Neural cell (in vitro differentiated cells): ENCODE measurements around the gene ZNF362. TPM values are rescaled to one million over a fixed set of nuclear protein-coding genes. Genes with fewer than 3 reads are reported as not detected.

ENCODE experiments used
- H2AFZ ChIP-seq: fragments of 200-600, 300-800 bp; sonication (generic), shearing (Covaris generic); 2 replicates; pipeline ENCODE4 v1.6.0; 2014; ENCODE audit warnings: low read depth, mild to moderate bottlenecking, antibody characterized with exemption, low read length, moderate library complexity
- H3F3A ChIP-seq: fragments of 200-600 bp; shearing (Covaris generic); 2 replicates; pipeline ENCODE4 v1.6.1; 2016; ENCODE audit warnings: mild to moderate bottlenecking, moderate library complexity, mixed read lengths, antibody characterized with exemption, low read length; ENCODE audit not compliant: insufficient read depth, poor library complexity, severe bottlenecking
- H3K27ac ChIP-seq: fragments of 200-600, 300-800 bp; sonication (generic), shearing (Covaris generic); 2 replicates; pipeline ENCODE4 v1.5.1; 2014; ENCODE audit warnings: mild to moderate bottlenecking, low read length, moderate library complexity
- H3K27me3 ChIP-seq: fragments of 300-800, 200-600 bp; sonication (generic), shearing (Covaris generic); 2 replicates; pipeline ENCODE4 v1.6.0; 2014; ENCODE audit warnings: mild to moderate bottlenecking, low read depth, low read length, moderate library complexity; ENCODE audit not compliant: insufficient read depth
- H3K36me3 ChIP-seq: fragments of 300-800, 200-600 bp; sonication (generic), shearing (Covaris generic); 2 replicates; pipeline ENCODE4 v1.5.1; 2014; ENCODE audit warnings: mild to moderate bottlenecking, antibody characterized with exemption, low read length, moderate library complexity; ENCODE audit not compliant: insufficient read depth
- H3K4me2 ChIP-seq: fragments of 300-800, 200-600 bp; sonication (generic), shearing (Covaris generic); 2 replicates; pipeline ENCODE4 v1.6.0; 2014; ENCODE audit warnings: mild to moderate bottlenecking, low read length
- H3K4me3 ChIP-seq: fragments of 300-800, 200-600 bp; sonication (generic), shearing (Covaris generic); 2 replicates; pipeline ENCODE4 v1.5.1; 2014; ENCODE audit warnings: mild to moderate bottlenecking, low read length, moderate library complexity
- H3K79me2 ChIP-seq: fragments of 200-600 bp; shearing (Covaris generic); replicated peaks from 2 replicates; pipeline ENCODE4 v1.6.0; 2014; ENCODE audit warnings: mild to moderate bottlenecking, low read length, moderate library complexity; ENCODE audit not compliant: insufficient read depth
- H3K9ac ChIP-seq: fragments of 300-800, 200-600 bp; sonication (generic), shearing (Covaris generic); 2 replicates; pipeline ENCODE4 v1.6.1; 2016; ENCODE audit warnings: mild to moderate bottlenecking, low read length, mixed read lengths
- H3K9me2 ChIP-seq: fragments of 200-600 bp; shearing (Covaris generic); 2 replicates; pipeline ENCODE4 v1.6.1; 2016; ENCODE audit warnings: mild to moderate bottlenecking, low read length, mixed read lengths; ENCODE audit not compliant: insufficient read depth
- H3K9me3 ChIP-seq: fragments of 200-600, 300-800 bp; sonication (generic), shearing (Covaris generic); 2 replicates; pipeline ENCODE4 v1.6.1; 2016; ENCODE audit warnings: mild to moderate bottlenecking, mixed run types, low read length, moderate library complexity, mixed read lengths
- H4K20me1 ChIP-seq: fragments of 200-600 bp; shearing (Covaris generic); 2 replicates; pipeline ENCODE4 v1.6.1; 2016; ENCODE audit warnings: mild to moderate bottlenecking, mixed run types; ENCODE audit not compliant: insufficient read depth
- CTCF ChIP-seq: fragments of 450-650 bp; IDR thresholded peaks from 2 replicates; pipeline ENCODE4 v1.5.1; 2014; ENCODE audit warnings: antibody characterized with exemption, mild to moderate bottlenecking, moderate library complexity; ENCODE audit not compliant: poor library complexity, severe bottlenecking
- EP300 ChIP-seq: fragments of 450-650 bp; conservative IDR thresholded peaks from 2 replicates; pipeline ENCODE4 v1.6.1; 2014; ENCODE audit warnings: antibody characterized with exemption, mild to moderate bottlenecking, moderate library complexity; ENCODE audit not compliant: poor library complexity, severe bottlenecking
- EZH2 ChIP-seq: fragments of 200-600, 300-800 bp; shearing (Covaris generic), sonication (generic); IDR thresholded peaks from 2 replicates; pipeline ENCODE4 v1.6.1; 2014; ENCODE audit warnings: antibody characterized with exemption, low read length, borderline replicate concordance, mild to moderate bottlenecking; ENCODE audit not compliant: insufficient read depth, poor library complexity, severe bottlenecking
- MXI1 ChIP-seq: fragments of 450-650 bp; conservative IDR thresholded peaks from 2 replicates; pipeline ENCODE4 v1.6.1; 2014; ENCODE audit warnings: antibody characterized with exemption, mild to moderate bottlenecking; ENCODE audit not compliant: poor library complexity, severe bottlenecking
- POLR2AphosphoS5 ChIP-seq: IDR thresholded peaks from 2 replicates; pipeline ENCODE4 v1.6.1; 2012
- RAD21 ChIP-seq: fragments of 450-650 bp; conservative IDR thresholded peaks from 2 replicates; pipeline ENCODE4 v1.6.1; 2014; ENCODE audit warnings: antibody characterized with exemption, mild to moderate bottlenecking, moderate library complexity
- SMC3 ChIP-seq: fragments of 450-650 bp; conservative IDR thresholded peaks from 2 replicates; pipeline ENCODE4 v1.6.1; 2014; ENCODE audit warnings: antibody characterized with exemption, mild to moderate bottlenecking, moderate library complexity; ENCODE audit not compliant: poor library complexity
- TAF1 ChIP-seq: IDR thresholded peaks from 2 replicates; pipeline ENCODE4 v1.6.1; 2012; ENCODE audit warnings: low read depth
- polyA plus RNA-seq: library from polyadenylated mRNA; depleted of rRNA; stranded (reverse); fragments of >200 nt; gene quantifications from 2 replicates; pipeline ENCODE4 v1.2.3, GENCODE V29; 2014
- TF ChIP-seq, protein P1 (sequence below): IDR thresholded peaks from 2 replicates; pipeline ENCODE4 v1.6.1; 2012; ENCODE audit warnings: borderline replicate concordance

Gene ZNF362
- polyA plus RNA-seq, 1 donor from 2014 or later: 17.6 TPM

GRCh38 chr1:33234131-33234530 lies 22.2 kb upstream of the ZNF362 start:
- H3K9ac ChIP-seq: no peak overlapping the region
- no peaks in the 10 kb centered on the region for H3K9me3 ChIP-seq
- H4K20me1 ChIP-seq: no peaks in the 10 kb centered on the region
- TF ChIP-seq RAD21 (no peak), EP300 (no peak)
- no peaks in the 10 kb centered on the region for H3K79me2 ChIP-seq
- no peaks in the 10 kb centered on the region for H3K9me2 ChIP-seq
- no peak overlapping the region for H3K4me3 ChIP-seq
- H3K27me3 ChIP-seq: no peaks in the 10 kb centered on the region
- no peaks in the 10 kb centered on the region for H3K36me3 ChIP-seq
- H2AFZ ChIP-seq: no peak overlapping the region
- H3K4me2 ChIP-seq: no peak overlapping the region
- H3K27ac ChIP-seq: no peak overlapping the region
- H3F3A ChIP-seq: no peaks in the 10 kb centered on the region

DNA sequence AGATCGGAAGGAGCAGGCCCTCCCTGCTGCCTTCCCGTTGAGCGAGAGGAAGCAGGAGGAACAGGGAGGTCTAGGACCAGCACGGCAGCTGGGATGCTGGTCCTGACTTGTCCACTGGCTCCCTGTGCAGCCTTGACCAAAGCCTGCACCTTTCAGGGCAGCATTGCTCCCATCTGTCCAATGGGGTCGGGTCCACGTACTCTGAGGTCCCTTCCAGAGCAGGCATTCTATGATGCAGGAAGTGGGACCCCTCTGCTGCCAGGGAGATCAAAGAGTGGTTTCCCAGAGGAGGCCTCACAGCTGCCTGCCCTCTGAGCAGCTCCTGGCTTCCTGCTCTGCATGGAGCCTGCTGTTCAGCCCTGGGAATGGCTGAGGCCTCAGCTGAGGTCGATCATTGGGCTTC lies 21.7 kb upstream of the ZNF362 start:
- Histone ChIP-seq H3K9ac (no peak overlapping the region), H3F3A (no peaks in the 10 kb centered on the region), H2AFZ (no peak overlapping the region), H3K27me3 (no peaks in the 10 kb centered on the region), H3K4me3 (no peak overlapping the region), H3K9me2 (no peaks in the 10 kb centered on the region), H3K27ac (no peak overlapping the region), H3K79me2 (no peaks in the 10 kb centered on the region), H3K9me3 (no peaks in the 10 kb centered on the region), H3K36me3 (no peaks in the 10 kb centered on the region), H4K20me1 (no peaks in the 10 kb centered on the region), H3K4me2 (no peak overlapping the region)
- no peak for TF ChIP-seq POLR2AphosphoS5
- TF ChIP-seq MXI1: no peak
- no peak for TF ChIP-seq EP300
- no peak for TF ChIP-seq CTCF
- TF ChIP-seq, protein P1, sequence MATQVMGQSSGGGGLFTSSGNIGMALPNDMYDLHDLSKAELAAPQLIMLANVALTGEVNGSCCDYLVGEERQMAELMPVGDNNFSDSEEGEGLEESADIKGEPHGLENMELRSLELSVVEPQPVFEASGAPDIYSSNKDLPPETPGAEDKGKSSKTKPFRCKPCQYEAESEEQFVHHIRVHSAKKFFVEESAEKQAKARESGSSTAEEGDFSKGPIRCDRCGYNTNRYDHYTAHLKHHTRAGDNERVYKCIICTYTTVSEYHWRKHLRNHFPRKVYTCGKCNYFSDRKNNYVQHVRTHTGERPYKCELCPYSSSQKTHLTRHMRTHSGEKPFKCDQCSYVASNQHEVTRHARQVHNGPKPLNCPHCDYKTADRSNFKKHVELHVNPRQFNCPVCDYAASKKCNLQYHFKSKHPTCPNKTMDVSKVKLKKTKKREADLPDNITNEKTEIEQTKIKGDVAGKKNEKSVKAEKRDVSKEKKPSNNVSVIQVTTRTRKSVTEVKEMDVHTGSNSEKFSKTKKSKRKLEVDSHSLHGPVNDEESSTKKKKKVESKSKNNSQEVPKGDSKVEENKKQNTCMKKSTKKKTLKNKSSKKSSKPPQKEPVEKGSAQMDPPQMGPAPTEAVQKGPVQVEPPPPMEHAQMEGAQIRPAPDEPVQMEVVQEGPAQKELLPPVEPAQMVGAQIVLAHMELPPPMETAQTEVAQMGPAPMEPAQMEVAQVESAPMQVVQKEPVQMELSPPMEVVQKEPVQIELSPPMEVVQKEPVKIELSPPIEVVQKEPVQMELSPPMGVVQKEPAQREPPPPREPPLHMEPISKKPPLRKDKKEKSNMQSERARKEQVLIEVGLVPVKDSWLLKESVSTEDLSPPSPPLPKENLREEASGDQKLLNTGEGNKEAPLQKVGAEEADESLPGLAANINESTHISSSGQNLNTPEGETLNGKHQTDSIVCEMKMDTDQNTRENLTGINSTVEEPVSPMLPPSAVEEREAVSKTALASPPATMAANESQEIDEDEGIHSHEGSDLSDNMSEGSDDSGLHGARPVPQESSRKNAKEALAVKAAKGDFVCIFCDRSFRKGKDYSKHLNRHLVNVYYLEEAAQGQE: no peak
- no peak for TF ChIP-seq EZH2
- no peak for TF ChIP-seq SMC3
- TF ChIP-seq RAD21: no peak
- TF ChIP-seq TAF1: no peak

DNA sequence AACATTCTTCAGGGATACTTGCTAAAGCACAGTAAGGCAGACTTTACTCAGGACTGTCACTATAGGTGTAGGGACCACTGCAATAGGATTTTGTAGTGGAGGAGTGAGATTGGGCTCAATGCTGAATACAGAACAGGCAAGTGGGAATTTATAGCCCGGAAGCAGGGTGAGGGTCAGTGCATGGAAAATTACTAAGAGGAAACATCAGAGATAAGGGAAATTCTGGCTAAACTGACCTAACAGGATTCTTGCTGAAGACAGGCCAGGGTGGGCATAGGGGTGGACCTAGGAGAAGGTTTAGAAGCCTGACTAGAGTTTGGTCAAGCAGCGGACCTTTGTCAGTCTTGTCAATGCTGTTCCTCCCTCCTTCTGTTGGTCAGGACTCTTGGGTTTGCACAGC lies 20.8 kb upstream of the ZNF362 start:
- H3K9ac ChIP-seq: no peak overlapping the region
- no peaks in the 10 kb centered on the region for H3F3A ChIP-seq
- no peaks in the 10 kb centered on the region for H3K9me2 ChIP-seq
- no peak overlapping the region for H3K4me3 ChIP-seq
- H3K4me2 ChIP-seq: no peak overlapping the region
- no peaks in the 10 kb centered on the region for H4K20me1 ChIP-seq
- no peak overlapping the region for H2AFZ ChIP-seq
- H3K27me3 ChIP-seq: no peaks in the 10 kb centered on the region
- TF ChIP-seq TAF1: no peak
- no peak for TF ChIP-seq EZH2
- TF ChIP-seq MXI1: no peak
- TF ChIP-seq EP300: no peak
- no peak for TF ChIP-seq RAD21
- TF ChIP-seq CTCF: no peak
- TF ChIP-seq POLR2AphosphoS5: no peak
- TF ChIP-seq SMC3: no peak
- TF ChIP-seq, protein P1: no peak
- no peak overlapping the region for H3K27ac ChIP-seq
- H3K36me3 ChIP-seq: no peaks in the 10 kb centered on the region
- no peaks in the 10 kb centered on the region for H3K9me3 ChIP-seq
- no peaks in the 10 kb centered on the region for H3K79me2 ChIP-seq
